Breast epithelium (tissue), 3 donors: ENCODE measurements around the gene C18orf54.

Experiments
- CTCF ChIP-seq, 3 donors: fragments of 450-650 bp; IDR thresholded peaks; one replicate each; pipeline ENCODE4 v1.5.1; 2016 to 2017; ENCODE audit warnings: antibody characterized with exemption in 3 of 3, mild to moderate bottlenecking in 3 of 3, moderate library complexity in 3 of 3
- POLR2A ChIP-seq: fragments of 450-650 bp; IDR thresholded peaks from one replicate; pipeline ENCODE4 v1.6.1; 2016; ENCODE audit warnings: antibody characterized with exemption, mild to moderate bottlenecking, moderate library complexity
- POLR2AphosphoS5 ChIP-seq, 3 donors: sonication (generic); formaldehyde crosslinking; IDR thresholded peaks; one replicate each; pipeline ENCODE4 v1.6.1; 2017; ENCODE audit warnings: antibody characterized with exemption in 3 of 3

- TF ChIP-seq CTCF (IDR thresholded peaks at IDR 0.05) (no peak), POLR2A (no peak), POLR2AphosphoS5 (IDR thresholded peaks at IDR 0.05) (no peak)
These were observed 23.9 kb downstream of the C18orf54 start for GRCh38 chr18:54381640-54382039.
